NOMO-1 (cell line): ENCODE measurements around the gene KCNAB1.

Source experiments
- DNase-seq, 2 experiments: peaks; one replicate each; lab custom pipeline; 2025; ENCODE audit not compliant: unreplicated experiment in 2 of 2; lab: John Stamatoyannopoulos, UW

Gene KCNAB1

GRCh38 chr3:156583469-156583868 is 463.1 kb downstream of the KCNAB1 start:
- no peak for DNase-seq

- DNase-seq, result peak; percentile 88 to 96
Observed at GRCh38 chr3:156586905-156587759, 466.8 kb downstream of the KCNAB1 start.

- DNase-seq, result no peak
Observed at GRCh38 chr3:156587760-156588069, 467.3 kb downstream of the KCNAB1 start.
